Heart left ventricle (tissue), 13 donors: Measurements from ENCODE around the gene SLC5A12.

Experiments
- POLR2A ChIP-seq, 2 donors: fragments of 450-650 bp; IDR thresholded peaks; one replicate each; pipeline ENCODE4 v1.6.1; 2017; ENCODE audit warnings: antibody characterized with exemption in 2 of 2, mild to moderate bottlenecking in 2 of 2, moderate library complexity in 2 of 2
- TF ChIP-seq, protein P1 (sequence below), 12 donors: fragments of 200-600 bp; sonication (generic) in 4 of 12; IDR thresholded peaks; one replicate each; pipeline versions ENCODE4 v1.5.0 to v1.8.0; 2018 to 2022; ENCODE audit warnings: antibody characterized with exemption in 12 of 12, mild to moderate bottlenecking in 5 of 12
- donor health status: ischemic (EF 13 %, LVEDD 7.1; RV severe dilation, severe dysfunction).
- donor health status: DM: no; HTN: yes; CAD: no.
- donor health status: DM: no; HTN: no; CAD: no.
- donor health status: ischemic (EF 25% LVEDD 6.9; RV normal size, moderate dysfunction).
- donor health status: ischemic (EF 25% LVEDD 5.7; RV mildly dilated, moderate dysfunction).
- donor health status: ischemic (EF 35%, LVEDD 5.7; RV mildly dilated, moderate dysfunction).
- donor health status: nonischemic (EF 11% LVEDD 7.7; RV severe dilation, severe dysfunction).
- donor health status: DM: yes; HTN: yes; CAD: no.
- donor health status: PGD.
- donor health status: ischemic (EF 29% LVEDD 5.4; RV normal size, mild dysfunction).
- donor health status: nonischemic (EF 23%, LVEDD 6.1; RV moderate dilation, normal function).

GRCh38 chr11:26710489-26710888, 11.4 kb downstream of the SLC5A12 start:
- TF ChIP-seq, protein P1, sequence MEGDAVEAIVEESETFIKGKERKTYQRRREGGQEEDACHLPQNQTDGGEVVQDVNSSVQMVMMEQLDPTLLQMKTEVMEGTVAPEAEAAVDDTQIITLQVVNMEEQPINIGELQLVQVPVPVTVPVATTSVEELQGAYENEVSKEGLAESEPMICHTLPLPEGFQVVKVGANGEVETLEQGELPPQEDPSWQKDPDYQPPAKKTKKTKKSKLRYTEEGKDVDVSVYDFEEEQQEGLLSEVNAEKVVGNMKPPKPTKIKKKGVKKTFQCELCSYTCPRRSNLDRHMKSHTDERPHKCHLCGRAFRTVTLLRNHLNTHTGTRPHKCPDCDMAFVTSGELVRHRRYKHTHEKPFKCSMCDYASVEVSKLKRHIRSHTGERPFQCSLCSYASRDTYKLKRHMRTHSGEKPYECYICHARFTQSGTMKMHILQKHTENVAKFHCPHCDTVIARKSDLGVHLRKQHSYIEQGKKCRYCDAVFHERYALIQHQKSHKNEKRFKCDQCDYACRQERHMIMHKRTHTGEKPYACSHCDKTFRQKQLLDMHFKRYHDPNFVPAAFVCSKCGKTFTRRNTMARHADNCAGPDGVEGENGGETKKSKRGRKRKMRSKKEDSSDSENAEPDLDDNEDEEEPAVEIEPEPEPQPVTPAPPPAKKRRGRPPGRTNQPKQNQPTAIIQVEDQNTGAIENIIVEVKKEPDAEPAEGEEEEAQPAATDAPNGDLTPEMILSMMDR (IDR thresholded peaks at IDR 0.05): no peak
- no peak for TF ChIP-seq POLR2A (IDR thresholded peaks at IDR 0.05)
